AG04450 (cell line): ENCODE results near the gene PRKN. TPM values are rescaled to one million over a fixed set of nuclear protein-coding genes. Genes with fewer than 3 reads are reported as not detected.

Experiments used
- CTCF ChIA-PET: fragments of 300-600, 350-600 bp; formaldehyde crosslinking; extraction: SDS; loops from one replicate; lab custom pipeline; 2022; ENCODE audit warnings: antibody characterized with exemption, inconsistent platforms; lab: Charles Lee
- POLR2A ChIA-PET: fragments of 350-600 bp; formaldehyde crosslinking; extraction: SDS; loops from one replicate; lab custom pipeline; 2021; ENCODE audit warnings: antibody characterized with exemption, inconsistent platforms; lab: Yijun Ruan, JAX
- DNase-seq: peaks from one replicate; pipeline ENCODE4 v3.0.0-alpha.2; 2011; ENCODE audit warnings: low read depth, low spot score
- H3K27ac ChIP-seq: one replicate; pipeline ENCODE4 v1.5.1; 2012; ENCODE audit warnings: low read depth, low read length, control low read depth
- H3K27me3 ChIP-seq: one replicate; pipeline ENCODE4 v1.6.0; 2012; ENCODE audit warnings: low read length; ENCODE audit not compliant: control insufficient read depth, insufficient read depth
- H3K4me3 ChIP-seq: 2 replicates; pipeline ENCODE4 v1.5.1; 2011; ENCODE audit warnings: mild to moderate bottlenecking, low read depth, low read length, control low read depth
- H3K9me3 ChIP-seq: 2 replicates; pipeline ENCODE4 v1.5.1; 2012; ENCODE audit warnings: low read length; ENCODE audit not compliant: control insufficient read depth, insufficient read depth
- polyA plus RNA-seq: library from polyadenylated mRNA; depleted of rRNA; stranded (reverse); fragments of >200 nt; gene quantifications from 2 replicates; pipeline ENCODE4 v1.2.3, GENCODE V29; 2011
- TF ChIP-seq, protein P1 (sequence below): IDR thresholded peaks from 2 replicates; pipeline ENCODE4 v1.5.1; 2011; ENCODE audit warnings: low read depth, low read length, control low read depth, inconsistent platforms

PRKN gene
- polyA plus RNA-seq, 1 experiment = not detected

DNA sequence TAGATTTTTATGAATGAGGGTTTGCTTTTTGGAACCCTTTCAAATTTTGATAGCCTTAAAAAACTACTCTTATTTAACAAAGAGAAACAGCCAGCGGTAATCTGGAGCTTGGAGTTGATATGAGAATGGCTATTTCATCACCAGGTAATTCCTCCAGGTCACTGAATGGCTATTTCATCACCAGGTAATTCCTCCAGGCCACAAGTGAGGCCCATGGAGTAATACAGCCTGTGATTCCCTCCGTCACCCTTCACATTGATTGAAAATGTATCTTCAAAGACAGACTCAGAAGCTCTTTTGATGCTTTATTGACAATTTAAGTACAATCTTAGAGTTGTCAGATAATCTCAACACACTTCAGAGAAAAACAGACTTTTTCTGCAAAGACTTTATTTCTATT lies 1380.4 kb downstream of the PRKN start:
- Histone ChIP-seq H3K27ac (no peak overlapping the region), H3K9me3 (no peaks in the 10 kb centered on the region), H3K4me3 (no peak overlapping the region), H3K27me3 (peaks cover 2% of the 10 kb centered on the region)
- no peak for DNase-seq
- TF ChIP-seq, protein P1, sequence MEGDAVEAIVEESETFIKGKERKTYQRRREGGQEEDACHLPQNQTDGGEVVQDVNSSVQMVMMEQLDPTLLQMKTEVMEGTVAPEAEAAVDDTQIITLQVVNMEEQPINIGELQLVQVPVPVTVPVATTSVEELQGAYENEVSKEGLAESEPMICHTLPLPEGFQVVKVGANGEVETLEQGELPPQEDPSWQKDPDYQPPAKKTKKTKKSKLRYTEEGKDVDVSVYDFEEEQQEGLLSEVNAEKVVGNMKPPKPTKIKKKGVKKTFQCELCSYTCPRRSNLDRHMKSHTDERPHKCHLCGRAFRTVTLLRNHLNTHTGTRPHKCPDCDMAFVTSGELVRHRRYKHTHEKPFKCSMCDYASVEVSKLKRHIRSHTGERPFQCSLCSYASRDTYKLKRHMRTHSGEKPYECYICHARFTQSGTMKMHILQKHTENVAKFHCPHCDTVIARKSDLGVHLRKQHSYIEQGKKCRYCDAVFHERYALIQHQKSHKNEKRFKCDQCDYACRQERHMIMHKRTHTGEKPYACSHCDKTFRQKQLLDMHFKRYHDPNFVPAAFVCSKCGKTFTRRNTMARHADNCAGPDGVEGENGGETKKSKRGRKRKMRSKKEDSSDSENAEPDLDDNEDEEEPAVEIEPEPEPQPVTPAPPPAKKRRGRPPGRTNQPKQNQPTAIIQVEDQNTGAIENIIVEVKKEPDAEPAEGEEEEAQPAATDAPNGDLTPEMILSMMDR = no peak
- ChIA-PET CTCF (no interaction called here), POLR2A (no interaction called here)

DNA sequence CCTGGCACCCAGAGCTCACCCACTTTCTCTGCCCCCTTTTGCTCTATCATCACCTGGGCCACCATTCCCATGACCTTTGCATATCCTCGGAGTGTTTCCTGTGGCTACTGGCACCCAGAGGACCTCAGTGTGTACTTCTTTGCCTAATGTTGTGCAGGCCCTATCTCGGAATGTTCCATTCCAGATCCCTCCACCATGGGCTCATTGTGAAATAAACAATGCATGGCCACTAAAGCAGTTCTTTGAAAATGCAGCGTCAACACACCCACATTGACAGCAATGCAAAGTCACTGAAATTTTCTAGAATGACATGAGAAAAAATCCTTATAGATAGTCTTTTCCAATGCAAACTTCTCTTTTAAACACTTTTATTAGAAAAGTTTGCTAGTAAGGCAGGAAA lies 1380.8 kb downstream of the PRKN start:
- Histone ChIP-seq H3K27me3 (peaks cover 2% of the 10 kb centered on the region), H3K27ac (no peak overlapping the region), H3K4me3 (no peak overlapping the region), H3K9me3 (no peaks in the 10 kb centered on the region)
- CTCF ChIA-PET = no interaction called here
- TF ChIP-seq, protein P1 = no peak
- DNase-seq = no peak
- POLR2A ChIA-PET = no interaction called here

DNA sequence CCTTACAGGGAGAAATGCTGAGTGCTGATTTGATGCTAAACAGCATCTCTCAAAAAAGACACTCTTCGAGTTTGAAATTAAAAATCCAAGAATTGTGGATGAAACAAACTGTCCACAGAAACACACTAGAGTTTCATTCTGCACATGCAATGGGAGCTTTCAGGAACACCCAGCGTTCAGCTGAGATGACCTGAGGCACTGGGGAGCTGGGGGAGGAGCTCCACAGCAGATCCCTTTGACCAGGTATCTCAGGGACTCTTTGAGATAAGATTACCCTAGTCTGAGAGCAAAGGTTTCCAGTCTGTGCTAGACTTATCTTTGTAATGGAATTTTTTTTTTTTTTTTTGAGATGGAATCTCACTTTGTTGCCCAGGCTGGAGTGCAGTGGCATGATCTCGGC lies 1382.9 kb downstream of the PRKN start:
- ChIA-PET CTCF (no interaction called here), POLR2A (interaction anchor here (0.7 kb wide), 1 partner anchor 217 kb away, joined by 3 read pairs; no protein-coding TSS in a partner anchor)
- TF ChIP-seq, protein P1 = no peak
- H3K9me3 ChIP-seq = no peaks in the 10 kb centered on the region
- H3K27ac ChIP-seq = no peak overlapping the region
- no peak for DNase-seq
- peaks cover 2% of the 10 kb centered on the region for H3K27me3 ChIP-seq
- no peak overlapping the region for H3K4me3 ChIP-seq

DNA sequence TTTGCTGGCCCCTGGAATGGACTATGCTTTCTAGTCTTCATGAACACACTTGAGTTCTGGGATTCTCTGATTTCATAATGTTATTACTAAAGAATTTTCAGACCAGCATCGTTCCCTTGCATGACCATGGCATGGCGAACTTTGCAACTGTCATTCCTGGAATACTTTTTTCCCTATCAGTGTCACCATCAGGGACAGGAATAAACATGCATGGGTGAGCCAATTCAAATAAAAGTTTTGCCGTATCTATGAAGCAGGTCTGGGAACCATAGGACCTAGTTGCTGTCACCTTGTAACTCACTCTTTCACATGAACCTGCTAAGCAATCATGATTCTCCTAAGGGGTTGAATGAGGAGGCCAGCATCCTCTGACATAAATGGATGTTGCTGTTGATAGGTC lies 1385.5 kb downstream of the PRKN start:
- CTCF ChIA-PET = no interaction called here

DNA sequence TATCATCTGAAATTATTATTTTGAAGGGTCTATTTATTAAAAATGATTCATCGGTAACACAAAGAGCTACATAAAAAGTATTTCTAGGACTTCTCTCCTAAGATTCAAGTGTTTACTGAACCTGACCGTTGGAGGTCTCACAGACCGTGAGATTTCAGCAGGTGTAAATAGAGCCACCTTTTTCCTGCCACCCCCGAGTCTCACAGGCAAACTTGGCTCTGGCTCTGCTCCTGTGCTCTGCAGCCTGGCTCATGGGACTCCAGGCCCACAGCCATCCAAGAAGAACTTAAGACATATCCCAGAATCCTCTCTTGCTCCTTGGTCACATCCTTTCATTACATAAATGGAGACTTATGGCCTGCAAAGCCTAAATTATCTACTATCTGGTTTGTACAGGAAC lies 1385.9 kb downstream of the PRKN start:
- POLR2A ChIA-PET = no interaction called here
- no peak for DNase-seq
- TF ChIP-seq, protein P1 = no peak
- Histone ChIP-seq H3K4me3 (no peak overlapping the region), H3K27ac (no peak overlapping the region), H3K9me3 (no peaks in the 10 kb centered on the region), H3K27me3 (no peaks in the 10 kb centered on the region)
- CTCF ChIA-PET = no interaction called here

More for the DNA sequence above, 1385.5 kb downstream of the PRKN start:
- H3K27ac ChIP-seq = no peak overlapping the region
- DNase-seq = no peak
- TF ChIP-seq, protein P1 = no peak
- POLR2A ChIA-PET = no interaction called here
- H3K27me3 ChIP-seq = no peaks in the 10 kb centered on the region
- H3K4me3 ChIP-seq = no peak overlapping the region
- no peaks in the 10 kb centered on the region for H3K9me3 ChIP-seq
